ENCODE measurements around the gene P2RX3.

- TF ChIP-seq CTCF (conservative IDR thresholded peaks at IDR 0.05 in 1 of 2, IDR thresholded peaks at IDR 0.05 in 1 of 2; ENCODE audit: low read depth in 1 of 2, low read length in 2 of 2) (no peak), EZH2 (IDR thresholded peaks at IDR 0.05; ENCODE audit: low read length, missing control alignments) (no peak)
Measured at GRCh38 chr11:57312511-57313021, 25.6 kb upstream of the P2RX3 start.

Measured in fibroblast of lung (primary cell).